Colonic mucosa (tissue), 4 donors: Measurements from ENCODE around the gene LRP11. TPM values are rescaled to one million over a fixed set of nuclear protein-coding genes. Genes with fewer than 3 reads are reported as not detected.

Experiments
- DNase-seq: peaks from one replicate; pipeline ENCODE4 v3.0.0-alpha.2; 2020
- H3K27ac ChIP-seq: fragments of 200-600 bp; one replicate; pipeline ENCODE4 v1.8.0; 2021
- H3K27me3 ChIP-seq: fragments of 200-600 bp; one replicate; pipeline ENCODE4 v1.8.0; 2021
- H3K36me3 ChIP-seq: fragments of 200-600 bp; one replicate; pipeline ENCODE4 v1.8.0; 2021
- H3K4me1 ChIP-seq: fragments of 200-600 bp; one replicate; pipeline ENCODE4 v1.8.0; 2021; ENCODE audit warnings: mild to moderate bottlenecking
- H3K4me3 ChIP-seq: fragments of 200-600 bp; one replicate; pipeline ENCODE4 v1.8.0; 2021
- H3K9ac ChIP-seq, 2 donors: one replicate each; pipeline ENCODE4 v1.7.0; 2013; ENCODE audit warnings: control low read depth in 2 of 2, low read depth in 2 of 2, low read length in 2 of 2
- H3K9me3 ChIP-seq: fragments of 200-600 bp; one replicate; pipeline ENCODE4 v1.8.0; 2021
- intact Hi-C: fragments of 100-400 bp; cut with DNase I; formaldehyde crosslinking; loops from one replicate; pipeline ENCODE4 v1.14.1; 2022
- total RNA-seq, 2 donors: library from RNA; stranded (reverse); fragmentation: NEBNext Ultra II Directional in 1 of 2; extraction: Animal tissue kit (Norgen Biotek cat#: 25700) in 1 of 2; gene quantifications; one replicate each; pipeline ENCODE4 v1.2.1, GENCODE V29; 2021
- TF ChIP-seq, protein P1 (sequence below): fragments of 200-600 bp; IDR thresholded peaks from one replicate; pipeline ENCODE4 v1.8.0; 2022; ENCODE audit warnings: antibody characterized with exemption, mild to moderate bottlenecking
- donor health status: healthy.
- donor health status: DM: no; HTN: no; CAD: no.
- donor health status: DM: no; HTN: no; CAD: no.

The LRP11 gene
- total RNA-seq, 2 donors from 2014 or later = 24.8 to 39.4 TPM

DNA sequence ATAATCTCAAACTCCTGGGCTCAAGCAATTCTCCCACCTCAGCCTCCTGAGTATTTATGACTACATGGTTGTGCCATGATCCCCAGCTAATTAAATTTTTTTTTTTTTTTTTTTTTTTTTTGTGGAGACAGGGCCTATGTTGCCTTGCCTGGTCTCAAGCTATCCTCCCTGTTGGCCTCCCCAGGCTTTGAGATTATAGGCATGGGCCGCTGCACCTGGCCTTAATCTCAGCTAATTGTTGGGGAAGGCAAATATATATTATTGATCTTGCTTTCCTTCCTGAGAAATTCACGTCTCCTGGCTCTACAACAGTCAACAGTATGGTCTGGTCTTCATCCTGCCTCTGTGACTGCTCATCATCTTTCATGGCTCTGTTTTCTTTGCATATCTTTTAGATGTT lies 94.5 kb downstream of the LRP11 start:
- Histone ChIP-seq H3K9ac (no peak overlapping the region), H3K36me3 (no peaks in the 10 kb centered on the region), H3K4me1 (no peaks in the 10 kb centered on the region), H3K27me3 (no peaks in the 10 kb centered on the region), H3K4me3 (no peak overlapping the region), H3K9me3 (no peaks in the 10 kb centered on the region), H3K27ac (no peak overlapping the region)
- TF ChIP-seq, protein P1, sequence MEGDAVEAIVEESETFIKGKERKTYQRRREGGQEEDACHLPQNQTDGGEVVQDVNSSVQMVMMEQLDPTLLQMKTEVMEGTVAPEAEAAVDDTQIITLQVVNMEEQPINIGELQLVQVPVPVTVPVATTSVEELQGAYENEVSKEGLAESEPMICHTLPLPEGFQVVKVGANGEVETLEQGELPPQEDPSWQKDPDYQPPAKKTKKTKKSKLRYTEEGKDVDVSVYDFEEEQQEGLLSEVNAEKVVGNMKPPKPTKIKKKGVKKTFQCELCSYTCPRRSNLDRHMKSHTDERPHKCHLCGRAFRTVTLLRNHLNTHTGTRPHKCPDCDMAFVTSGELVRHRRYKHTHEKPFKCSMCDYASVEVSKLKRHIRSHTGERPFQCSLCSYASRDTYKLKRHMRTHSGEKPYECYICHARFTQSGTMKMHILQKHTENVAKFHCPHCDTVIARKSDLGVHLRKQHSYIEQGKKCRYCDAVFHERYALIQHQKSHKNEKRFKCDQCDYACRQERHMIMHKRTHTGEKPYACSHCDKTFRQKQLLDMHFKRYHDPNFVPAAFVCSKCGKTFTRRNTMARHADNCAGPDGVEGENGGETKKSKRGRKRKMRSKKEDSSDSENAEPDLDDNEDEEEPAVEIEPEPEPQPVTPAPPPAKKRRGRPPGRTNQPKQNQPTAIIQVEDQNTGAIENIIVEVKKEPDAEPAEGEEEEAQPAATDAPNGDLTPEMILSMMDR = no peak
- DNase-seq = no peak
- intact Hi-C loops = no loop called here

Other genes starting within 250 kb of the LRP11 start
- gene KATNA1, start 215.6 kb downstream of the LRP11 start, total RNA-seq = 10 to 100 TPM; 11.8 to 14.3 TPM
- gene LATS1, start 146.3 kb downstream of the LRP11 start, total RNA-seq = 10 to 100 TPM; 17.2 to 26.5 TPM
- 10 to 100 TPM; 25.0 to 43.5 TPM for gene NUP43, start 117.8 kb downstream of the LRP11 start, total RNA-seq
- 10 to 100 TPM; 65.5 to 74.0 TPM for gene PCMT1, start 114.6 kb downstream of the LRP11 start, total RNA-seq
- under 1 TPM in 1 of 2 donors, not detected in 1; 0.21 TPM for gene RAET1E, start 33.8 kb upstream of the LRP11 start, total RNA-seq
- under 1 TPM in 1 of 2 donors, not detected in 1; 0.27 TPM for gene RAET1G, start 58.8 kb upstream of the LRP11 start, total RNA-seq
- under 1 TPM; 0.19 to 0.47 TPM for gene ULBP2, start 77.7 kb upstream of the LRP11 start, total RNA-seq
- not detected for gene ULBP1, start 99.6 kb upstream of the LRP11 start, total RNA-seq
- 1 to 10 TPM in 1 of 2 donors, under 1 TPM in 1; 0.24 to 3.2 TPM for gene RAET1L, start 161.2 kb upstream of the LRP11 start, total RNA-seq
- 1 to 10 TPM; 1.8 to 1.9 TPM for gene ULBP3, start 204.8 kb upstream of the LRP11 start, total RNA-seq